Lower leg skin (tissue), 4 donors: ENCODE data around the gene MEPCE. TPM values are rescaled to one million over a fixed set of nuclear protein-coding genes. Genes with fewer than 3 reads are reported as not detected.

Experiments used
- DNase-seq, 2 donors: peaks; one replicate each; pipeline ENCODE4 v3.0.0-alpha.2; 2019; ENCODE audit warnings: low spot score in 2 of 2
- H3K4me3 ChIP-seq: fragments of 200-600 bp; sonication (generic); 2 replicates; pipeline ENCODE4 v1.5.1; 2017; ENCODE audit warnings: mild to moderate bottlenecking, low read depth; ENCODE audit not compliant: poor library complexity, severe bottlenecking
- CTCF ChIP-seq, 3 donors: fragments of 450-650 bp; IDR thresholded peaks; one replicate each; pipeline ENCODE4 v1.5.1; 2016; ENCODE audit warnings: antibody characterized with exemption in 3 of 3, mild to moderate bottlenecking in 3 of 3, moderate library complexity in 2 of 3
- POLR2A ChIP-seq, 2 donors: fragments of 450-650 bp; IDR thresholded peaks; one replicate each; pipeline ENCODE4 v1.6.1; 2016 to 2017; ENCODE audit warnings: antibody characterized with exemption in 2 of 2, mild to moderate bottlenecking in 1 of 2, moderate library complexity in 1 of 2
- WGBS, 2 donors: methylation state at CpG; one replicate each; pipeline ENCODE4 v1.1.5; 2018; 5-methylcytosine and 5-hydroxymethylcytosine counted together
- intact Hi-C: fragments of 100-400 bp; cut with DNase I; formaldehyde crosslinking; loops from one replicate; pipeline ENCODE4 v1.15.0; 2023; ENCODE audit warnings: low total_unique reads
- total RNA-seq, 4 donors: library from RNA; depleted of rRNA; stranded (reverse); fragments of >200 nt; gene quantifications; one replicate each; pipeline ENCODE4 v1.1.0, GENCODE V29; 2016

The MEPCE gene
- total RNA-seq, 4 donors from 2014 or later: 26.1 to 54.4 (median 37.4) TPM

DNA sequence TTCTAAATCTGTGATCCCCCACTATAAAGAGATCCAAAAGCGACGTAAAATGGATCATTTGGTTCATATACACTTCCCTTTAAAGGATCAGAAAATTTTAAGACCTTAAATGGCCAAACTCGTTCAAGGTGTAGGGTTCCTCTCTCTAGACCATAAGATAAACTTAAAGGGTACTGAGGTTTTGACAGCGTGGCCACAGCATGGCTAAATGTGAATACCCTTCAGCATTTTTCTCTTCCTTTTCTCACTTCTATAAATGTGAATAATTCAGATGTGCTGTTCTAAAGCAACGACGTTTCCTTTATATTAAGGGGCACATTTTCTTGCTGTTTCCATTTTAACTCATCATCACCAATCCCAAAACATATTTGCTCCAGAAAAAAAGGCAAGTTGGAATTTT is 6.3 kb upstream of the MEPCE start:
- no peak overlapping the region for H3K4me3 ChIP-seq
- 89% methylated on average over 6 of the region's 6 CpGs for WGBS, 2 donors
- no peak for TF ChIP-seq CTCF (IDR thresholded peaks at IDR 0.05)
- TF ChIP-seq POLR2A (IDR thresholded peaks at IDR 0.05): no peak
- intact Hi-C loops: no loop called here
- DNase-seq: no peak

DNA sequence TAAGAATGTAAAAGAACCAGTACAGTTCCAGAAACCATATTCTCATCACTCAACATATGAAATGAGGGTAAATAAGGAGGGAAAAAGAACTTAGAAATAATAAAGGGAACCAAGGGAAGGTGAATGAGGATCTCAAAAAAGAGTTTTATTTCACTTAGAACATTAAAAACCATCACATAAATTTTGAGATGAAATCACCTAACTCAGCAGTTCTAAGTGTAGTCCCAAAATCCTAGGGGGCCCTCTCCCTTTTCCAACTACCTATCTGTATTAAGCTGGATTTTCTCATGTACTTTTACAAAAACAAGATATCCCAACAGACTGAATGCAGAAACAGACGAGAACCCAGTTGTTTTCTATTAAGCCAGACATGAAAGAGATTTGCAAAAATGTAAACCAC is 4.3 kb upstream of the MEPCE start:
- no peak overlapping the region for H3K4me3 ChIP-seq
- DNase-seq: no peak
- WGBS, 2 donors: 63 to 75% methylated on average over 1 of the region's 1 CpG
- TF ChIP-seq CTCF (IDR thresholded peaks at IDR 0.05) (no peak), POLR2A (IDR thresholded peaks at IDR 0.05) (no peak)
- intact Hi-C loops: no loop called here

- intact Hi-C loops: no loop called here
- no peak overlapping the region for H3K4me3 ChIP-seq
- no peak for DNase-seq
Observed at GRCh38 chr7:100426516-100426915, 3.1 kb upstream of the MEPCE start.

DNA sequence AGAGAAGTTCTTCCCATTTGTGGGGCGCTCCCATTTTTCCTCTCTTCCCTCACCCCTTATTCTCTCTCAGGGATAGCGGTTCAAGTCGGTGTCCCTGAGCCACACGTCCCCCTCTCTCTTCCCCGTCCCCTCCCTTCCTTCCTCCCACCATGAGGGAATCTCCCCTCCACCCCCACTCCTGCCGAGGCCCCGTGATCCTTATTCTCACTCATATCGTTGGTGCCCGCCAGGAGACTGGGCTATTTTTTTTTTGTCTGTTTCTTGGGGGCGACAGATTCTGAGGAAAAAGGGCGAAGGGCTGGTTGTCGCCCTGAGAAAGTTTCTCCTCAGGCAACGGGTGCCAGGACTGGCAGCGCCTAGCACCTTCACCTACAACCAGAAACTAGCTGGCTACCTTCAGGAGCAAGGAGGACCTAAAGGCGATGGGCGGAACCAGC is 1.9 kb upstream of the MEPCE start:
- intact Hi-C loops: no loop called here
- no peak overlapping the region for H3K4me3 ChIP-seq
- DNase-seq: no peak
- no peak for TF ChIP-seq CTCF (IDR thresholded peaks at IDR 0.05)
- 45 to 58% methylated on average over 16 of the region's 16 CpGs for WGBS, 2 donors

More at GRCh38 chr7:100426516-100426915, 3.1 kb upstream of the MEPCE start:
- TF ChIP-seq CTCF (IDR thresholded peaks at IDR 0.05): no peak
- no peak for TF ChIP-seq POLR2A (IDR thresholded peaks at IDR 0.05)

DNA sequence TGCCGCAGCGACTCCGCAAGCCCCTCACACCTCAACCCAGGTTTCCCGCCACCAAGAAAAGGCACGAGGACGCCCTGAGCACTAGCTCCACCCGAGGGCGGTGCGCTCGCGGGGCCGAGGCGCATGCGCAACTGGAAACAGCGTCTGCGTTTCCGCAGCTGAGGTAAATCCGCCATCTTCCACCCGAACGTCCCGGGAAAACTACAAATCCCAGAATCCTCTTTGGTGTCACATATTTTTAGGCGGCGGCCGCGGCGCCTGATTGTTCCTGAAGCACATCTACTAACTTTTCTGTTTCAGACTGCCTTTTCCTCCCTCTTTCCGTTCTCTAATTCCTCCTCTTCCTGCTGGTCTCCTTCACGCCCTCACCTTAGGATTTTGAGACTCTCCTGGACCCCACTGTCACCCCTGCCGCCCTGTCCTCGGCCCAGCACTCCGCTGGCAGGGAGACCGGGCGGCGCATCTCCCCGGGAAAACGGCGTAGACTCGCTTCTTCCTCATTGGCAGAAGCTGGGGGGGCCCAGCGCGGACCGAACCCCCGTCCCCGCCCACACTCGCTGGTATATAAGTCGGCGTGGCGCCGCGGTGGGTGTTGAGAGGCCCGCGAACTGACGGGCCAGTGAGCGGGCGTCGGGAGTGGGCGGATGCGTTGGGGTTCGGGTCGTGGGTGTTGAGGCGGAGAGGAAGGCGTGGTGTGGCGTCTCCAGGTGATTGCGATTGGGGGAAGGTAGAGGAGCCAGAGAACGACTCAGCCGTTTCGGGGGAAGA is 1.2 kb upstream of the MEPCE start, which contains the start of gene ZCWPW1:
Gene ZCWPW1, minus strand, starts transcription at position 505 of the 768 bp plus-strand sequence. CDS start 8,054 bp downstream, outside the sequence.
- 1% methylated on average over 66 of the region's 66 CpGs for WGBS, 2 donors
- intact Hi-C loops: no loop called here
- H3K4me3 ChIP-seq: peak within 1 kb of the TSS; percentile 82
- TF ChIP-seq CTCF (IDR thresholded peaks at IDR 0.05): peak in 1 of 3 donors; percentile 7
- peak in 1 of 2 donors; percentile 98 for TF ChIP-seq POLR2A (IDR thresholded peaks at IDR 0.05)
- peak; percentile 95 to 99 for DNase-seq
